MCF 10A (cell line): Measurements from ENCODE around the gene TAS1R1. TPM values are rescaled to one million over a fixed set of nuclear protein-coding genes. Genes with fewer than 3 reads are reported as not detected.

Experiments used
- BruUV-seq: library from RNA; stranded (reverse); fragments of 400-500 nt; replicated peaks from 2 replicates; lab custom pipeline; 2021; lab: Mats Ljungman, UMichigan
- CTCF ChIA-PET: fragments of 300-600 bp; sonication (Branson Sonifier 250); formaldehyde crosslinking; extraction: SDS; loops from one replicate; lab custom pipeline; 2021; ENCODE audit warnings: antibody characterized with exemption, inconsistent platforms; lab: Yijun Ruan, JAX
- POLR2A ChIA-PET: fragments of 300-600, 350-650 bp; sonication (Branson Sonifier 250); formaldehyde crosslinking; extraction: SDS; loops from one replicate; lab custom pipeline; 2020; ENCODE audit warnings: antibody characterized with exemption, inconsistent platforms; lab: Yijun Ruan, JAX
- DNase-seq: peaks from one replicate; pipeline ENCODE4 v3.0.0-alpha.2; 2018; ENCODE audit not compliant: unreplicated experiment
- H3K27ac Mint-ChIP-seq: one replicate; pipeline ENCODE4 v1.8.0; 2022; ENCODE audit warnings: mild to moderate bottlenecking, low read depth, mixed read lengths; ENCODE audit not compliant: unreplicated experiment
- H3K27me3 Mint-ChIP-seq: one replicate; pipeline ENCODE4 v1.8.0; 2022; ENCODE audit warnings: mixed read lengths; ENCODE audit not compliant: insufficient read depth, unreplicated experiment
- H3K36me3 Mint-ChIP-seq: one replicate; pipeline ENCODE4 v1.8.0; 2022; ENCODE audit warnings: mild to moderate bottlenecking, moderate library complexity, mixed read lengths; ENCODE audit not compliant: insufficient read depth, unreplicated experiment
- H3K4me1 Mint-ChIP-seq: one replicate; pipeline ENCODE4 v1.8.0; 2022; ENCODE audit warnings: mixed read lengths; ENCODE audit not compliant: insufficient read depth, unreplicated experiment
- H3K4me3 Mint-ChIP-seq: one replicate; pipeline ENCODE4 v1.8.0; 2022; ENCODE audit warnings: mild to moderate bottlenecking, moderate library complexity, mixed read lengths; ENCODE audit not compliant: unreplicated experiment
- H3K9me3 Mint-ChIP-seq: one replicate; pipeline ENCODE4 v1.8.0; 2022; ENCODE audit warnings: mixed read lengths; ENCODE audit not compliant: unreplicated experiment
- intact Hi-C: fragments of 100-400 bp; cut with micrococcal nuclease; formaldehyde crosslinking; loops from 2 replicates; pipeline ENCODE4 v1.14.1; 2022
- total RNA-seq: library from RNA; stranded (reverse); gene quantifications from 2 replicates; pipeline ENCODE4 v1.2.3, GENCODE V29; 2022
- TF ChIP-seq, protein P1 (sequence below): fragments of 200-600 bp; IDR thresholded peaks from one replicate; pipeline ENCODE4 v1.8.0; 2022; ENCODE audit warnings: antibody characterized with exemption, mild to moderate bottlenecking; ENCODE audit not compliant: unreplicated experiment

Gene TAS1R1
- total RNA-seq, 1 experiment from 2014 or later, result not detected

DNA sequence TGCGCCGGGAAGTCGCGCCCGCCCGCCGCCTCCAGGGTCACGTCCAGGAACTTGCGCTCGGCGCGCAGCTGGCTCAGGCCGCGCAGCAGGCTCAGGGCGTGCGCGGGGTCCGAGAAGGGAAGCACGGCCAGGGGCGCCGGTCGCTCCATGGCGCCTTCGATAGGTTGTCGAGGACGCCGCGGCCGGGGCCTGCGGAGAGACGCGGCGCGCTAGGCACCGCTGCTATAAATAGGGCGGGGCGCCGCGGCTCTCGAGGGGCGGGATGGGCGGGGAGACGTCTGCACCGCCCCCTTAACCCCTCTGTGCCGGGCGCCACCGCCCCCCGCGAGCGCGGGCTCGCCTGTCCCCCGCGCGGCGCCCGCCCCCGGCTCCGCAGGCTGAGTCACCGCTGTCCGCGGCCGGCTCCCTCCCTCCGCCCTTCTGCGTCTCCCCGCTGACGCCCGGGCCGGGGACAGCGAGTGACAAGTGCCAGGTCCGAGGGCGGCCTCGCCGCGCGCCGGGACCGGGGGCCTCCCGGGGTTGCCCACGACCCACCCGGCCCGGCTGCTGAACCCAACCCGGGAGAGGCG, 47.6 kb downstream of the TAS1R1 start, which contains the start of gene KLHL21:
Gene KLHL21 (minus strand): TSS at position 201 of the 569 bp plus-strand sequence. CDS start 52 bp downstream, at position 149.
- BruUV-seq, result no TSS peak
- peak within 1 kb of the TSS; percentile 99 for H3K27ac Mint-ChIP-seq
- H3K4me3 Mint-ChIP-seq, result peak within 1 kb of the TSS; percentile 99
- no peaks in the 10 kb centered on the region for H3K9me3 Mint-ChIP-seq
- ChIA-PET CTCF (interaction anchor here (0.7 to 1.8 kb wide), 2 partner anchors 13 to 208 kb away, joined by 3 to 5 read pairs; no protein-coding TSS in a partner anchor), POLR2A (interaction anchor here (0.9 to 7.4 kb wide), 16 partner anchors 8 to 396 kb away, joined by 3 to 103 read pairs (median 12); partner anchors contain the start of genes CAMTA1, NOL9, PHF13 and PLEKHG5)
- intact Hi-C loops, result loop anchor here (1.0 kb wide), 1 partner anchor 10 kb away; no protein-coding TSS in a partner anchor
- peaks cover 32% of the 10 kb centered on the region for H3K36me3 Mint-ChIP-seq
- H3K27me3 Mint-ChIP-seq, result no peaks in the 10 kb centered on the region
- H3K4me1 Mint-ChIP-seq, result peaks cover 17% of the 10 kb centered on the region
- peak; percentile 82 for DNase-seq
- TF ChIP-seq, protein P1, sequence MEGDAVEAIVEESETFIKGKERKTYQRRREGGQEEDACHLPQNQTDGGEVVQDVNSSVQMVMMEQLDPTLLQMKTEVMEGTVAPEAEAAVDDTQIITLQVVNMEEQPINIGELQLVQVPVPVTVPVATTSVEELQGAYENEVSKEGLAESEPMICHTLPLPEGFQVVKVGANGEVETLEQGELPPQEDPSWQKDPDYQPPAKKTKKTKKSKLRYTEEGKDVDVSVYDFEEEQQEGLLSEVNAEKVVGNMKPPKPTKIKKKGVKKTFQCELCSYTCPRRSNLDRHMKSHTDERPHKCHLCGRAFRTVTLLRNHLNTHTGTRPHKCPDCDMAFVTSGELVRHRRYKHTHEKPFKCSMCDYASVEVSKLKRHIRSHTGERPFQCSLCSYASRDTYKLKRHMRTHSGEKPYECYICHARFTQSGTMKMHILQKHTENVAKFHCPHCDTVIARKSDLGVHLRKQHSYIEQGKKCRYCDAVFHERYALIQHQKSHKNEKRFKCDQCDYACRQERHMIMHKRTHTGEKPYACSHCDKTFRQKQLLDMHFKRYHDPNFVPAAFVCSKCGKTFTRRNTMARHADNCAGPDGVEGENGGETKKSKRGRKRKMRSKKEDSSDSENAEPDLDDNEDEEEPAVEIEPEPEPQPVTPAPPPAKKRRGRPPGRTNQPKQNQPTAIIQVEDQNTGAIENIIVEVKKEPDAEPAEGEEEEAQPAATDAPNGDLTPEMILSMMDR, result no peak

DNA sequence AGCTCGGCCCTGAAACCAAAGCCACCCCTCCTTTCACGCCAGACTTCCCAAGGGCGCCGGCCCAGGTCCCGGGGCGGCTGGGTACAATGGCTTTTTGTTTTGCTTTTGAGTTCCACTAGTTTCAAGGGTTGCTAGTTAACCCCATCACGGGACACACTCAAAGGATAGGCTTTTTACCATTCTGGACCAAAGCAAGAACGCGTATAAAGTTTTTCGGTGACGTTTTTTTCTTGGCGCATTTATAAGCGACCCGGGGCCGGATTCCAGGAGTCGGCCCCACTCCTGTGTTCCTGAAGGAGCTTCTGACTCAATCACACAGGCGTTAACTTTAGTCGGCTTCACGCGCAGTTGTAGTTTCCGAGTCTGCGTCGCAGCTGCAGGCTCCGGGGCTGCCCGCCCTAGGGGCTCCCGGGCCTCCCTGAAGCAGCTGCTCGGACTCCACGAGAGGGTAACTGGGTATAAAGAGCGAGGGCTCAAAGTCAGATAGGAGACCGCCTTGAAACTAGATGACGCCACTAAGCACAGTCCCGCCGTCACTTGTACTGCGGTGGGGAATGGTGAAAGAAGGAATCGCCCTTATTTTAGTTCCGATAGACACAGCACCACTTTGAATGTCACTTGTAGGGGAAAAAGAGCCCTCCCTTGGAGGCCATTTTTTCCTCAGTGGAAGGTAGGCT, 48.3 kb downstream of the TAS1R1 start:
- DNase-seq, result no peak
- peaks cover 26% of the 10 kb centered on the region for H3K36me3 Mint-ChIP-seq
- peak overlapping the region; percentile 57 for H3K27ac Mint-ChIP-seq
- ChIA-PET POLR2A (interaction anchor here (0.7 to 7.4 kb wide), 12 partner anchors 7 to 686 kb away, joined by 3 to 103 read pairs (median 12); partner anchors contain the start of genes CAMTA1, PHF13 and ZBTB48), CTCF (interaction anchor here (0.6 to 1.8 kb wide), 5 partner anchors 9 to 256 kb away, joined by 3 to 5 read pairs (median 3); no protein-coding TSS in a partner anchor)
- peaks cover 17% of the 10 kb centered on the region for H3K4me1 Mint-ChIP-seq
- no peaks in the 10 kb centered on the region for H3K9me3 Mint-ChIP-seq
- H3K4me3 Mint-ChIP-seq, result peak overlapping the region; percentile 99
- TF ChIP-seq, protein P1, result no peak
- intact Hi-C loops, result loop anchor here (1.0 kb wide), 1 partner anchor 9 kb away; no protein-coding TSS in a partner anchor
- BruUV-seq, result no TSS peak
- no peaks in the 10 kb centered on the region for H3K27me3 Mint-ChIP-seq

DNA sequence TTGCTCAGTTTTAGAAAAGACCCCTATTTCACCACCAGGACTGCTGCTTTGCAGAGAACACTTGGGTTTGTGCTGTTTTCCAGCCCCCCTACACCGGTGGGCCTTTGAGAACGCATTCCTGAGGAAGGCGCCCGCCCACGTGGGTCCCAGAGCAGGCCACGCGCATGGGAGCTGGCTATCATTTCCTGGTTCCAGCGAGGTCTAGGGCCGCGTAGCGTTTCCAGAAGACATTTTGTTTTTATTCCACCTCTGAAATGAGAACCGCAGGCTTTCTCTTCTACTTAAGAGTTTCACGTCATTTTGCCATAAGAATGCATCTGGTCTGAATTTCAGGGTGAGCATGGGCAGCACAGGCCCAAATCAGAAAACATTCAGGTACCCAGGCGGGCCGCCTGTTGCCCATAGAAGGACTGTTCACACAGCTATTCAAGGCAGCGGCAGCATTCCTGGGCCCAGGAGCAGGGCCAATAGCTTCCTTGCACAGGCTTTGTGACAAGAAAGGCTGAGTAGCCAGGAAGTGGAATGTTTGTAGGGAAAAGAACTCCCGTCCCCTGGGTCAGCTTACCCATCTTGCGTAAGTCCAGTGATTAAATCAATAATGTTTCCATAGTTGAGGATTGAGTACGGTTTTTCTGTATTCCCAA, 48.9 kb downstream of the TAS1R1 start:
- H3K27me3 Mint-ChIP-seq, result no peaks in the 10 kb centered on the region
- intact Hi-C loops, result loop anchor here (1.0 kb wide), 1 partner anchor 8 kb away; no protein-coding TSS in a partner anchor
- CTCF ChIA-PET, result interaction anchor here (0.6 to 1.8 kb wide), 4 partner anchors 8 to 256 kb away, joined by 3 to 5 read pairs (median 3); no protein-coding TSS in a partner anchor
- no TSS peak for BruUV-seq
- H3K27ac Mint-ChIP-seq, result peak overlapping the region; percentile 57
- H3K4me3 Mint-ChIP-seq, result peak overlapping the region; percentile 99
- H3K9me3 Mint-ChIP-seq, result no peaks in the 10 kb centered on the region
- POLR2A ChIA-PET, result interaction anchor here (0.7 to 7.4 kb wide), 12 partner anchors 7 to 687 kb away, joined by 3 to 103 read pairs (median 12); partner anchors contain the start of genes CAMTA1, PHF13 and ZBTB48
- peaks cover 19% of the 10 kb centered on the region for H3K36me3 Mint-ChIP-seq
- peaks cover 11% of the 10 kb centered on the region for H3K4me1 Mint-ChIP-seq
- DNase-seq, result no peak
- TF ChIP-seq, protein P1, result no peak
